Measurements from ENCODE around the gene C1orf167.

C1orf167 gene

GRCh38 chr1:11780380-11781147 lies 18.6 kb downstream of the C1orf167 start:
- no peak for TF ChIP-seq EZH2 (IDR thresholded peaks at IDR 0.05; ENCODE audit: borderline replicate concordance, low read length)
- no peaks in the 10 kb centered on the region for H3K36me3 ChIP-seq (ENCODE audit: insufficient read depth, low read length)
- H2AFZ ChIP-seq (ENCODE audit: low read length): no peak overlapping the region

GRCh38 chr1:11781297-11781696 lies 19.3 kb downstream of the C1orf167 start:
- H3K27ac ChIP-seq (ENCODE audit: low read depth, low read length, poor library complexity, severe bottlenecking): no peak overlapping the region

More at GRCh38 chr1:11780380-11781147, 18.6 kb downstream of the C1orf167 start:
- Histone ChIP-seq H3F3A (ENCODE audit: insufficient read depth, low read length) (no peaks in the 10 kb centered on the region), H3K27ac (ENCODE audit: low read depth, low read length, poor library complexity, severe bottlenecking) (no peak overlapping the region), H3K79me2 (ENCODE audit: insufficient read depth, low read length) (no peaks in the 10 kb centered on the region), H4K20me1 (ENCODE audit: insufficient read depth, low read length) (no peaks in the 10 kb centered on the region), H3K4me1 (ENCODE audit: insufficient read depth, low read length, severe bottlenecking) (peaks cover 21% of the 10 kb centered on the region), H3K4me3 (ENCODE audit: low read depth, low read length, poor library complexity, severe bottlenecking) (no peak overlapping the region), H3K9me3 (ENCODE audit: low read length) (no peaks in the 10 kb centered on the region), H3K27me3 (ENCODE audit: insufficient read depth, low read length) (no peaks in the 10 kb centered on the region), H3K9ac (ENCODE audit: low read length) (no peak overlapping the region), H3K9me2 (ENCODE audit: low read depth, low read length) (no peaks in the 10 kb centered on the region), H3K4me2 (ENCODE audit: low read length) (no peak overlapping the region)

GRCh38 chr1:11782127-11782708 lies 20.2 kb downstream of the C1orf167 start:
- TF ChIP-seq CTCF (IDR thresholded peaks at IDR 0.05; ENCODE audit: low read length) (no peak), EZH2 (IDR thresholded peaks at IDR 0.05; ENCODE audit: borderline replicate concordance, low read length) (no peak)
- H3K9me3 ChIP-seq (ENCODE audit: low read length): no peaks in the 10 kb centered on the region
- no peak overlapping the region for H3K27ac ChIP-seq (ENCODE audit: low read depth, low read length, poor library complexity, severe bottlenecking)
- H3K4me3 ChIP-seq (ENCODE audit: low read depth, low read length, poor library complexity, severe bottlenecking): no peak overlapping the region
- no peak overlapping the region for H3K4me2 ChIP-seq (ENCODE audit: low read length)
- H3K79me2 ChIP-seq (ENCODE audit: insufficient read depth, low read length): no peaks in the 10 kb centered on the region
- H3K9ac ChIP-seq (ENCODE audit: low read length): no peak overlapping the region
- no peak overlapping the region for H2AFZ ChIP-seq (ENCODE audit: low read length)
- H3F3A ChIP-seq (ENCODE audit: insufficient read depth, low read length): no peaks in the 10 kb centered on the region
- H3K27me3 ChIP-seq (ENCODE audit: insufficient read depth, low read length): no peaks in the 10 kb centered on the region
- H3K4me1 ChIP-seq (ENCODE audit: insufficient read depth, low read length, severe bottlenecking): peaks cover 27% of the 10 kb centered on the region
- H4K20me1 ChIP-seq (ENCODE audit: insufficient read depth, low read length): no peaks in the 10 kb centered on the region
- no peaks in the 10 kb centered on the region for H3K9me2 ChIP-seq (ENCODE audit: low read depth, low read length)
- no peaks in the 10 kb centered on the region for H3K36me3 ChIP-seq (ENCODE audit: insufficient read depth, low read length)

More at GRCh38 chr1:11781297-11781696, 19.3 kb downstream of the C1orf167 start:
- TF ChIP-seq CTCF (IDR thresholded peaks at IDR 0.05; ENCODE audit: low read length) (no peak), EZH2 (IDR thresholded peaks at IDR 0.05; ENCODE audit: borderline replicate concordance, low read length) (no peak)
- Histone ChIP-seq H3K36me3 (ENCODE audit: insufficient read depth, low read length) (no peaks in the 10 kb centered on the region), H3K79me2 (ENCODE audit: insufficient read depth, low read length) (no peaks in the 10 kb centered on the region), H3K27me3 (ENCODE audit: insufficient read depth, low read length) (no peaks in the 10 kb centered on the region), H3K4me2 (ENCODE audit: low read length) (no peak overlapping the region), H3K9me3 (ENCODE audit: low read length) (no peaks in the 10 kb centered on the region), H3K9me2 (ENCODE audit: low read depth, low read length) (no peaks in the 10 kb centered on the region), H4K20me1 (ENCODE audit: insufficient read depth, low read length) (no peaks in the 10 kb centered on the region), H3K9ac (ENCODE audit: low read length) (no peak overlapping the region), H2AFZ (ENCODE audit: low read length) (no peak overlapping the region), H3K4me1 (ENCODE audit: insufficient read depth, low read length, severe bottlenecking) (peaks cover 27% of the 10 kb centered on the region), H3F3A (ENCODE audit: insufficient read depth, low read length) (no peaks in the 10 kb centered on the region), H3K4me3 (ENCODE audit: low read depth, low read length, poor library complexity, severe bottlenecking) (no peak overlapping the region)
